CD14-positive monocyte (primary cell): Measurements from ENCODE around the gene CCDC92B. TPM values are rescaled to one million over a fixed set of nuclear protein-coding genes. Genes with fewer than 3 reads are reported as not detected.

Source experiments
- DNase-seq, 3 donors: peaks; one replicate each; pipeline ENCODE4 v3.0.0-alpha.2; 2011 to 2022
- H2AFZ ChIP-seq: 2 replicates; pipeline ENCODE4 v1.6.0; 2012; ENCODE audit warnings: mild to moderate bottlenecking, low read depth, low read length, inconsistent platforms; ENCODE audit not compliant: insufficient read depth, poor library complexity, severe bottlenecking
- H3K27ac ChIP-seq, 2 donors: 1 replicate in 1 of 2; 2 replicates in 1 of 2; pipeline ENCODE4 v1.5.1; 2012 to 2013; ENCODE audit warnings: low read length in 2 of 2, control low read depth in 1 of 2, inconsistent platforms in 1 of 2, low read depth in 1 of 2, mild to moderate bottlenecking in 1 of 2
- H3K27me3 ChIP-seq, 2 donors: one replicate each; pipeline versions ENCODE4 v1.6.0 to v1.6.1; 2011 to 2013; ENCODE audit warnings: low read length in 2 of 2; ENCODE audit not compliant: control insufficient read depth in 2 of 2, insufficient read depth in 2 of 2
- H3K36me3 ChIP-seq, 2 donors: replicated peaks in 1 of 2; 1 replicate in 1 of 2; 2 replicates in 1 of 2; pipeline versions ENCODE4 v1.5.1 to v1.6.1; 2012 to 2013; ENCODE audit warnings: low read length in 2 of 2, control low read depth in 1 of 2, inconsistent platforms in 1 of 2, mild to moderate bottlenecking in 1 of 2; ENCODE audit not compliant: insufficient read depth in 2 of 2, control insufficient read depth in 1 of 2
- H3K4me1 ChIP-seq, 2 donors: 1 replicate in 1 of 2; 2 replicates in 1 of 2; pipeline versions ENCODE4 v1.5.1 to v1.6.1; 2012 to 2013; ENCODE audit warnings: low read length in 2 of 2, control low read depth in 1 of 2, inconsistent platforms in 1 of 2, mild to moderate bottlenecking in 1 of 2, moderate library complexity in 1 of 2; ENCODE audit not compliant: insufficient read depth in 2 of 2, control insufficient read depth in 1 of 2
- H3K4me2 ChIP-seq: replicated peaks from 2 replicates; pipeline ENCODE3; 2012; ENCODE audit warnings: low read length, moderate library complexity, mild to moderate bottlenecking; ENCODE audit not compliant: poor library complexity, severe bottlenecking; ENCODE audit errors: extremely low read depth
- H3K4me3 ChIP-seq, 3 experiments: fragments of 200-600 bp in 1 of 3; sonication (generic) in 1 of 3; replicated peaks in 1 of 3; 1 replicate in 2 of 3; 2 replicates in 1 of 3; pipeline ENCODE4 v1.5.1; 2011 to 2013; ENCODE audit warnings: low read length in 3 of 3, mild to moderate bottlenecking in 3 of 3, control low read depth in 2 of 3, low read depth in 2 of 3, inconsistent platforms in 1 of 3, moderate library complexity in 1 of 3
- H3K79me2 ChIP-seq: 2 replicates; pipeline ENCODE4 v1.6.0; 2012; ENCODE audit warnings: mild to moderate bottlenecking, control low read depth, inconsistent platforms, low read length, moderate library complexity; ENCODE audit not compliant: insufficient read depth
- H3K9ac ChIP-seq: 2 replicates; pipeline ENCODE4 v1.6.0; 2017; ENCODE audit warnings: low read length, mild to moderate bottlenecking; ENCODE audit not compliant: insufficient read depth, poor library complexity, severe bottlenecking
- H3K9me3 ChIP-seq, 2 donors: replicated peaks in 1 of 2; 1 replicate in 1 of 2; 2 replicates in 1 of 2; pipeline versions ENCODE4 v1.5.1 to v1.6.1; 2012 to 2013; ENCODE audit warnings: low read length in 2 of 2, control low read depth in 1 of 2; ENCODE audit not compliant: control insufficient read depth in 1 of 2, insufficient read depth in 1 of 2
- H4K20me1 ChIP-seq: 2 replicates; pipeline ENCODE4 v1.6.0; 2012; ENCODE audit warnings: mild to moderate bottlenecking, low read length, control low read depth, moderate library complexity; ENCODE audit not compliant: insufficient read depth
- H3K27ac Mint-ChIP-seq, 7 donors: one replicate each; pipeline ENCODE4 v1.8.0; 2020; ENCODE audit warnings: mild to moderate bottlenecking in 7 of 7, mixed read lengths in 7 of 7, moderate library complexity in 6 of 7, inconsistent platforms in 2 of 7
- H3K27me3 Mint-ChIP-seq, 3 donors: one replicate each; pipeline ENCODE4 v1.8.0; 2021 to 2022; ENCODE audit warnings: low read depth in 3 of 3, mild to moderate bottlenecking in 3 of 3, mixed read lengths in 3 of 3, moderate library complexity in 3 of 3, inconsistent platforms in 1 of 3
- H3K36me3 Mint-ChIP-seq, 2 donors: one replicate each; pipeline ENCODE4 v1.8.0; 2020; ENCODE audit warnings: mixed read lengths in 2 of 2, inconsistent platforms in 1 of 2, mild to moderate bottlenecking in 1 of 2
- H3K4me1 Mint-ChIP-seq: one replicate; pipeline ENCODE4 v1.8.0; 2020; ENCODE audit warnings: mild to moderate bottlenecking, mixed read lengths
- H3K4me3 Mint-ChIP-seq, 2 donors: one replicate each; pipeline ENCODE4 v1.8.0; 2020; ENCODE audit warnings: mild to moderate bottlenecking in 2 of 2, mixed read lengths in 2 of 2, moderate library complexity in 1 of 2
- H3K9me3 Mint-ChIP-seq, 7 donors: one replicate each; pipeline ENCODE4 v1.8.0; 2020 to 2022; ENCODE audit warnings: mixed read lengths in 7 of 7, mild to moderate bottlenecking in 6 of 7, moderate library complexity in 6 of 7, inconsistent platforms in 2 of 7
- CTCF ChIP-seq: fragments of 200-600 bp; IDR thresholded peaks from one replicate; pipeline ENCODE4 v1.8.0; 2022; ENCODE audit warnings: antibody characterized with exemption, mild to moderate bottlenecking
- WGBS: methylation state at CpG from one replicate; pipeline ENCODE4 v1.1.5; 2013; ENCODE audit warnings: missing lambda C conversion rate; ENCODE audit not compliant: insufficient coverage; 5-methylcytosine and 5-hydroxymethylcytosine counted together
- intact Hi-C, 2 donors: fragments of 100-400 bp; cut with micrococcal nuclease; formaldehyde crosslinking; loops; one replicate each; pipeline versions ENCODE4 v1.15.0 to v1.15.1; 2023
- polyA minus RNA-seq: library from RNA; depleted of rRNA, polyadenylated mRNA; stranded (reverse); fragments of >200 nt; gene quantifications from 2 replicates; pipeline ENCODE4 v1.2.3, GENCODE V29; 2012
- polyA plus RNA-seq, 3 donors: library from polyadenylated mRNA; depleted of rRNA in 1 of 3; unstranded in 2 of 3; stranded (reverse) in 1 of 3; fragments of 300-500 nt in 2 of 3; fragments of >200 nt in 1 of 3; fragmentation: Illumina TruSeq in 2 of 3; gene quantifications; 1 replicate in 2 of 3; 2 replicates in 1 of 3; pipeline ENCODE4 v1.2.3, GENCODE V29; 2012 to 2021
- total RNA-seq, 12 experiments: library from RNA in 1 of 12; stranded (reverse) in 1 of 12; fragments of 120-200 nt in 1 of 12; gene quantifications; one replicate each; pipeline ENCODE4 v1.2.4 and lab custom pipeline; 2013 to 2026; ENCODE audit warnings: mixed read lengths in 6 of 12, inconsistent platforms in 1 of 12

The CCDC92B gene
- not detected for total RNA-seq (2013)
- polyA plus RNA-seq (not detected), polyA minus RNA-seq (not detected in 2 replicates), total RNA-seq (lab: John Stamatoyannopoulos, UW) (0 to 1.8 (median 0.07) reads per million in 11 experiments)

- intact Hi-C loops, result loop anchor here in 1 of 2 donors (10.0 kb wide), 1 partner anchor 834 kb away; no protein-coding TSS in a partner anchor
- Mint-ChIP-seq H3K27me3 (peaks cover 64 to 78% (median 69%) of the 10 kb centered on the region in 3 donors), H3K4me1 (no peaks in the 10 kb centered on the region), H3K4me3 (peak within 1 kb of the TSS in 1 of 2 donors; percentile 72), H3K9me3 (peaks cover 0 to 7% (median 0%) of the 10 kb centered on the region in 7 donors), H3K27ac (no peak within 1 kb of the TSS), H3K36me3 (no peaks in the 10 kb centered on the region)
- Histone ChIP-seq H3K9ac (no peak within 1 kb of the TSS), H3K9me3 (no peaks in the 10 kb centered on the region), H3K79me2 (no peaks in the 10 kb centered on the region), H3K36me3 (no peaks in the 10 kb centered on the region), H3K4me1 (no peaks in the 10 kb centered on the region), H2AFZ (no peak within 1 kb of the TSS), H3K4me3 (no peak within 1 kb of the TSS), H3K27ac (no peak within 1 kb of the TSS), H3K4me2 (peak within 1 kb of the TSS; percentile 11), H3K27me3 (peaks cover 10 to 47% of the 10 kb centered on the region in 2 donors), H4K20me1 (no peaks in the 10 kb centered on the region)
- DNase-seq, result no peak
- TF ChIP-seq CTCF, result no peak
- WGBS, result 10% methylated on average over 47 of the region's 76 CpGs
These were observed at the start of gene CCDC92B for GRCh38 chr17:2749058-2749783. CCDC92B (minus strand) TSS chr17:2749652; CDS start chr17:2735145, 14,507 bp downstream.

- H3K9ac ChIP-seq, result no peak overlapping the region
- H4K20me1 ChIP-seq, result peaks cover 70% of the 10 kb centered on the region
- H2AFZ ChIP-seq, result no peak overlapping the region
- no peak for TF ChIP-seq CTCF
- peaks cover 79% of the 10 kb centered on the region for H3K4me1 Mint-ChIP-seq
- H3K36me3 ChIP-seq, result peaks cover 16 to 40% of the 10 kb centered on the region in 2 donors
- no peak overlapping the region for H3K27ac ChIP-seq
- H3K4me1 ChIP-seq, result peaks cover 56 to 73% of the 10 kb centered on the region in 2 donors
- no peaks in the 10 kb centered on the region for H3K27me3 Mint-ChIP-seq
- H3K9me3 Mint-ChIP-seq, result peaks cover 0 to 5% (median 2%) of the 10 kb centered on the region in 7 donors
- intact Hi-C loops, result loop anchor here in 1 of 2 donors (10.0 kb wide), 2 partner anchors 56 to 206 kb away; no protein-coding TSS in a partner anchor
- H3K4me3 ChIP-seq, result peak overlapping the region in 1 of 3 experiments; percentile 87
- DNase-seq, result no peak
- peaks cover 90% of the 10 kb centered on the region for H3K79me2 ChIP-seq
- H3K9me3 ChIP-seq, result no peaks in the 10 kb centered on the region
- peak overlapping the region; percentile 18 for H3K4me2 ChIP-seq
- no CpG with 5 or more reads among the region's 11 CpGs for WGBS
- H3K27me3 ChIP-seq, result no peaks in the 10 kb centered on the region
- peak overlapping the region in 1 of 7 donors; percentile 21 for H3K27ac Mint-ChIP-seq
- peaks cover 34 to 48% of the 10 kb centered on the region in 2 donors for H3K36me3 Mint-ChIP-seq
- peak overlapping the region in 1 of 2 donors; percentile 51 for H3K4me3 Mint-ChIP-seq
These were observed 49.2 kb upstream of the CCDC92B start for GRCh38 chr17:2798678-2799077.
